Lung microvascular endothelial cell (primary cell): ENCODE results near the gene PDE9A. TPM values are rescaled to one million over a fixed set of nuclear protein-coding genes. Genes with fewer than 3 reads are reported as not detected.
A peak's percentile ranks its signal among the peaks of the same experiment; 100 is the strongest.

ENCODE experiments used
- DNase-seq, 2 donors: peaks; one replicate each; pipeline versions ENCODE4 v3.0.0 to v3.0.0-alpha.2; 2010; ENCODE audit warnings: low read depth in 2 of 2
- total RNA-seq: library from RNA; depleted of rRNA; stranded (reverse); fragments of >200 nt; gene quantifications from 2 replicates; pipeline ENCODE4 v1.2.1, GENCODE V29; 2014

The PDE9A gene
- total RNA-seq, 1 donor from 2014 or later, result 4.0 TPM

DNA sequence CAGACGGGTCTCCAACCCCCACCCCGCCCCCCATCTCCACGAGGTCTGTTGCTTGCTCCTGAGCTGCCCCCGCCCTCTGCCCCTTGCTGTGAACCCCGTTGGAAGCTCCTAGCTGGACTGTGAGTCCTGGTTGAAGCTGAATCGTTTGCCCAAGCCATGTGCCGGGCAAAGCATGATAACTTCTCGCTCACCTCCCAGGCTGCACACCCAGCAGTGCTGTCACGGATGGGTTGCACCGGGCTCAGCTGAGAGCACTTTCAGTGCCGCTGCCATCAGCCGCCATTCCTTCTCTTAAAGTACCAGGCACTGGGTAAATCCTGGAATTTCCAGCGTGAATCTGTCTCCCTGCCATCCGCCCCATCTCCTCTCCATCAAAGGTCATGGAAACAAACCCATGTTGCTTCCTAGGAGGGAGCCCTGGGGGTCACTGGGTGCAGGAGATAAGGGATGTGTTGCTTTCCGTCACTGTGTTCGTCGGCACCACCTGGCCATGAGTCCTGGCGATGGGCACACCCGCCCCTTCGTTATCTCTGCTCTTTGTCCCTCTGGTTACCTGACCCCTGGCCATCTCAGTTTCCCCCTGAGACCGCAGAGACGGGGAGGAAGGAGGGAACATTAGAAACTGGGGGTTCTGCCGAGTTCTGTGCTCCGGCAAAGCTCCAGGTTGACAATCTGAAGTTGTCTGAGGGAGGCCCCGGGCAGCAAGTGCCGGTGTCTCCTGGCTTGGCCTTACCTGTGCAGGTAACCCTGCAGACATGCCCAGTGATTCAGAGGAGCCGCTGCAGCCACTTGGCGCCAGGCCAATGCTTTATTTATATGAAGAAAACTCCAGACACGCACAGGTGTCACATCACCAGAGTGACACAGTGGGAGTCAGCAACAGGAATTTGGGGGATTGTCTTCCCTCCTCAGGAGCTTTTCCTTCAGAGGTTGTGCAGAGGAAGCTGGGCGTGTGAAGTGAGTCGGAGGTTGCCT, 2.7 kb downstream of the PDE9A start:
- no peak for DNase-seq

DNA sequence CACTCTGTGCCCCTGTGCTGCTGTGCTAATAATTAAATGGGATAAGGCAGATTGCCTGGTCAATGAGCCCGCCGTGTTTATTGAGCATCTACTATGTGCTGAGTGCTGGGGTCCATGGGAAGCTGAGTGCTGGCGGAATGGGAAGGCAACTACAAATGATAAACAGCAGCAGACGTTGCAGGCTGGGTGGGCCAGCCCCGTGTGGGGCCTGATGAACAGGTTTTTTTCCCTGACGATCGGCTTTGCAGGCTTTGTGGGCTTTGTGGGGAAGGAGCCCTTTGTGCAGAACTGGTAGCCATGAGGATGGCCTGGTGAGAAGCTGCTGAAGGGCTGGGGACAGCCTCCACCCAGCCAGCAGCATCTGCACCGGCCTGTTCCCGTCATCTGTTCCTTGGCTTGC, 3.5 kb downstream of the PDE9A start:
- DNase-seq, result no peak

DNA sequence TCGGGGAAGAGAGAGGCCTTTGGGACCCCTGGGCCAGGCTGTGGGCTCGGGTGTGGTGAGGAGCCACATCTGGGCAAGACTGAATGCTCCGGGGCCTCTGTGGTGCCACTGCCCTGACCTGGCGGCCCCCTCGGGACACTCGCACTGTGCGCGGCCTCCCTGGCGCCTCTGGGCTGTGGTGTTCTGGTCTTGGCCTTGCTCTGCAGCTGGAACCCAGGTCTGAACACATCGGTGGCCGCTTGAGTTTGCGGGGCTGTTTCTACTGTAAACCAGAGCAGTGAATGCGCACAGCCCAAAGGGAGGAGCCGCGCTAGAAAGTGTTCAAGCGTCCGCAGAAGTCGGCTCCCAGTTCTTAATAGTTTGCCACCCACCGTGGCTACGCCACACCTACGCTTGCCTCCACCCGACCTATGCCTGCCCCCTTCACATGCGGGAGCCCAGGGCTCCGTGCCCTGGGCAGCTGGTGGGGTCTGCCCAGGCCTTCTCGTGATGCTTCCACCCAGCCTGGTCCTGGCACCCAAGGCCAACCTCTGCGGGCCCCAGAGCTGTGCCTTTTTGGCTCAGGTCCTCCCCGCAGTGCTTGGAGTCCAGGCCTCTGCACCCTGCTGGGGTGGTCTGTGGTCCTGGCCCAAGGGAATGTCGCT, 4.4 kb downstream of the PDE9A start:
- no peak for DNase-seq

DNA sequence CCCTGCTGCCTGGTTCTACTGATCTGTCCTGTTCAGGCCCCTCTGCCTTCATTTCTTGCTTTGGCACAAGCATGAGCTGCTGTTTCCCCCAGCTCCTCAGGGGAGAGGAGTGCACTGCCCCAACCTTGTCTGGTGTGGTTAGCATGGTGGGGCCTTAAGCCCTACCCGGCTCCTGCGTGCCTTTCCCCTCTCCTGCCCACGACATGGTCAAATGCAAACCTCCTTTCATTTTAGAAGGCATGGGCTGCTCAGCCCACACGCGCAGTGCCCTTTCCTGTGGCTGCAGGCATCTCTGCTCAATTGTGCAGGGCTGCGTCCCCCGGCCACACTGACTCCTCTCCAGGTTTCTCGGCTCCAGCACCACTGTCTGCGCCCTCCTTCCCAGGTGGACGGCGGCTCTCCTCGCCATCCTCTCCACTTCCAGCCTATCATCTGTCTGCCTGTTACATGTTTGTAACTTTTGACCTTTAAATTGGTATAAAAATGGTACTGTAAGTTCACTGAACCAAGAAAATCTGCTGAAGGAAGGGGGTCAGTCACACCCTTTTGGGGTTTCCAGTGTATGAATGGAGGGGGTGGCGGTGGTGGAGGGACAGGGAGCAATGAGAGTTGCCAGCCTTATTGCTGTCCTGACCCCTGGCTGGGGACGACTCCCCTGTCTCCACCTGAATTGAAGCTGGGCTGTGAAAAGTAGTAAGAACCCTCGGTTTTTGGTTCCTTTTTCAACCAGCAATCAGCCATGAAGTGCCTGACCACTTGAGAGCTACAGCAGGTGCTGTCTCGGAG, 5.1 kb downstream of the PDE9A start:
- DNase-seq, result no peak

DNA sequence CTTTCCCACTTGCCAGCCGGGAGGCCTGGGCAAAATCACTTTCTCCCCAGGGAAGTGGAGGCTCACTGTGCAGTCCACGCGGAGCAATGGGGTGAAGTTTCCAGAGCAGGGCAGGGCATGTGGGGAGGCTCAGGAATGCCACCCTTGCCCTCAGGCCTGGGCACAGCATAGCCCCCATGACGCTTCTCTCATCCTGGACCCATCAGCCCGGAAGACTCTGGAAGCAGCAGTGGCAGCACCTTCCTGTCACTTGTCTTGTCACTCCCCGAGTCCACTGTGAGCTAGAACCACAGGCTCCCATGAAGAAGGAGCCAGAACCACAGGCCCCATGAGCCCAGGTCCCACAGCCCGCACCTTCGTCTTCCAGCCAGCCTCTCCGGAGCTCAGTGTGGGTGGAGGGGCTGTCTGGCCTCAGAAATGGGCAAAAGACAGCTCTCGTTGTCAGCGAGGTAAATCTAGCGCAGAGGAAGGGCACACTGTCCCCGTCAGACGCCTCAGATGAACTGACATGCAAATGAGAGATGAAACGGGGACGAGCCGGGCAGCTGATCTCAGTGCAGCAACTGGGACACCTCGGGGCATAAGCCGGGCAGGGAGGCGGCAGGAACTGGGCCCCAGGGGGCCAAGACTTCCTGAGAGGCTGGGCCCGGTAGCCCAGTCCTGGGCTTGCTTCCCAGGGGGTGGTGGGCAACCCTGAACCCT, 6.1 kb downstream of the PDE9A start:
- DNase-seq, result no peak

DNA sequence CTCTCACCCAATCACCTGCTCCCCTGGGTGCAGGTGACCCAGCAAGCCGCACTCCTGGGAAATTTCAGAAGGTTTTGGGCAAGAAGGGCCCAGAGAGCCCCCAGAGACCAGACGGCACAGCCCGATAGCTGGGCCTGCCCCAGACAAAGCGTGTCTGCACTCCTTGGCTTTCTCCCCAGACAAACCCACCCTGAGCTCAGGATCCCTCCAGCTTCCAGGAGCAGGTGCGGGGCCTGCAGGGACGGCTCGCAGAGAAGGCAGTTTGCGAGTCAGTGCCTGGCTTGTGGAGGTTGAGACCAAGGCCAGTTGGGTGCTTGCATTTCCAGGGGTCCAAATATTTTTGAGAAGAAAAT, 6.7 kb downstream of the PDE9A start:
- DNase-seq, result no peak

DNA sequence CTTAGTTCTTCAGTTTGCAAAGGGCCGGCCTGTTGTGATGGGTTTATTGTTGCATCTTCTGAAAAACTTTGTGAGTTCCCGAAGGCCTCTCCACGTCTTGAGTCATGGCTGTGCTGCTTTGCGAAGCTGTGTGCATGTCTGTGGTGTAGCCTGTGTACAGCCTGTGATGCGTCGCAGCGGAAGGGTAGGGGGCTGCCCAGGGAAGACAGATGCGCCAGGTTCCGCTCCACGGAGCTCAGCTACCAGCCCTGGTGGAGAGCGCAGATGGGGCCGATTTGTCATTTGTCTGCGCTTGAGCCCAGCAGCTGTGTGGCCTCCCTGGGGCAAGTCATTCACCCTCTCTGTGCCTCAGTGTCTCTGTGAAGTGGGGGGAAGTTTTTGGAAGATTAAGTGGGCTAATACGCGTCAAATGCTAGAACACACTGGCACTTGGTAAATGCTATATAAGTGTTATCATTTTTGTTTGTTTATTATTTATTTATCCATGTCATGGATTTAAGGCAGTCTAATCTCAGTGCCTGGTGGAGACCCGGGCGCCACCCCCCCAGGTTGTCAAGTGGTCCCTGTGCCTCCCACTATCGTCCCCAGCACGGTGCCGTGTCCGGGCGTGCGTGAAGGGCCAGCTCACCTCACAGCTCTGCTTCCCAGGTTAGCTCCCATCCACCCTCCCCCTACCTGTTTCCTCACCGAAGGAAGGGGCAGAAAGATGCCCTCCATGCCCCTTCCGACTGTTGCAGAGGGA, 8.4 kb downstream of the PDE9A start:
- no peak for DNase-seq

DNA sequence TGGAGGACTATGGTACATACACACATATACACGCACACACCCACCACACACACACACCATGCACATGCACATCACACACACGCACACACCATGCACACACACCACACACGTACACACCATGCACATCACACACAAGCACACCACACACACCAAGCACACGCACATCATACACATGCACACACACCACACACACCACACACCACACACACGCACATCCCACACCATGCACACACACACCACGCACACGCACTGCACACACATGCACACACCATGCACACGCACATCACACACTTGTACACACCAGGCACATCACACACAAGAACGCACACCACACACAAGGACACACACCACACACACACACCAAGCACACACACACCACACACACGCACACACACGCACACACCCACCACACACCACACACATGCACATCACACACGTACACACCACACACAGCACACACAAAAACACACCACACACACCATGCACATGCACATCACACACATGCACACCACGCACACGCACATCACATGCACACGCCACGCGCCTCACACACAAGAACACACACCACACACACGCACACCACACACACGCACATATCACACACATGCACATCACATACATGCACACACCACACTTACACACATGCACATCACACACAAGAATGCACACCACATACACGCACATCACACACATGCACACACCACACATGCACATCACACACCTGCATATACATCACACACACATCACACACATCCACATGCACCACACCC, 9.2 kb downstream of the PDE9A start:
- DNase-seq, result no peak

DNA sequence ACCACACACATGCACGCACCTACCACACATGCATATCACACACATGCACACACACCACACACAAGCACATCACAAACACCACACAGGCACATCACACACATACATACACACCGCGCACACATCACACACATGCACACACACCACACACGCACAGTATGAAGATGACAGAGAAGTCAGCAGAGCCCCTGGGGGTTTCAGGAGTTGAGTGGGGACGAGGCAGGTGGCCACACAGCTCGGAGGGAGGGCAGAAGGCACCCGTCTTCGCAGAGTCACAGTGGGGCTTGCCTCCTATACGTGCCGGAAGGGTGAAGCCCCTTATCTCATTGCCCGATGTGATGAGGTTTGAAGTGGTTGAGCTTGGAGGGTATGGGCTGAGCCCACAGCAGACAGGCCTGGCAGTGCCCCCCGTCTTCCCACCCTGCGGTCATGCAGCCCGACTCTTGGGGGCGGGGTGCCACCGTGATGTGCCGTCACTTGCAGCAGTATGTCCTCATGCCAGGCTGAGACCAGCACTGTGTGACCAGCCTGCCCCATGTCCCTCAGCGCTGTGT, 9.9 kb downstream of the PDE9A start:
- no peak for DNase-seq

DNA sequence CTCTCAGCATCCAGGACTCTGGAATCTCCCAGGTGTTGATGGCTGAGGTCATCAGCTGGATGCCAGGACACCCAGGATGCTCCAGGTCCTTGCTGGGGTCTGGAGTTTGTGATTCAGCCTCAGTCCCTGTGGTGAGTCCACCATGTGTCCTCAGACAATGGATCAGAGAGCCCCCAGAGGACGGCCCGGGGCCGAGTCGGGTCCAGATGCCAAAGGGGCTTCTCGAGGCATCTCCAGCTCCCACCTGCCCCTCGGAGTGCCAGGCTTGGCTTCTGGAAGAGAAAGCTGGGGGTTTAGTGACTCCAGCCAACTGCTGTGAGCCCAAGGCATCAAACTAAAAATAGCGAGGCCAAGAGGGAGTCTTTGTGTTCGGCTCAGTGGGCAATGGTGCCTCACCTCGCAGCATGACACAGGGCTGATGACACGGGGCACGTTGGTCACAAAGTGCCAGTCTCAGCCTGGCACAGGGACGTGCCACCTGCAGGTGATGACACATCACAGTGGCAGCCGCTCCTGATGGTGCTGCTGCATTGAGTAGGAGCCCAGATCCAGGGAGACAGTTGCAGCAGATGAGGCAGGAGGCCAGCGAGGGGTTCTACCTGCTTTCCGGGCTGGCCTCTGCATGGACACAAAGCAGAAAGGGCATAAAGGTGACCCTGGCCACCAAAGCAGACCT, 10.6 kb downstream of the PDE9A start:
- DNase-seq, result no peak

DNA sequence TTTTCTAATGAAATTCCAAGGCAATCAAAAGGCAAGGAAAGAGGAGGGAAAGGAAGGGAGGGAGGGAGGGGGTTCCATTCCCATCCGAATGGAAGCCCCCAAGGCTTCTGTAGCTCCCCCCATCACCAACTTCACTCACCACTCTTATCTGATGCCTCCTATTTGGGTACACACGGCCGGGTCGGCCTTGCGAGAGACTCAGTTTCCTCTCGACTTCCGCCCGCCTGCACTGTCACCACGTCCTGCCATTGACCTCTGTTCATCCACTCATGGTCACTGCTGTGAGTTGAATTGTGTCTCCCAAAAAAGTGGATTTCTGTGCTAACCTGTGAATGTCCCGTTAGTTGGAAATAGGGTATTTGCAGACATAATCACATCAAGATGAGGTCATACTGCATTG, 11.2 kb downstream of the PDE9A start:
- no peak for DNase-seq

DNA sequence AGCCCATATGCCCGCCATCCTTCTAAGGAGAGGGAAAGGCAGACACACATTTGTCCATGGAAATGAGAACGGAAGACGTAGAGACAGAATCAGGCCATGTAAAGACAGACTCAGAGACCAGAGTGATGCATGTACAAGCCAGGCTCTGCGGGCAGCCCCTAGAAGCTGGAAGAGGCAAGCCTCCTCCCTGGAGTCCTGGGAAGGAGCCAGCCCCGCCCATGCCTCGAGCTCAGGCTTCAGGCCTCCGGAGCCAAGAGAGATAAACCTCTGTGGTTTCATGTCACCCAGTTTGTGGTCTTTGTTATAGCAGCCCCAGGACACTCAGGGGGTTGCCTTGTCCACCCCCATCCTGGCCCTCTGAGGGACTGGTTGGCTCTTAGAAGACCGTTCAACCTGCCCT, 11.6 kb downstream of the PDE9A start:
- no peak for DNase-seq

DNA sequence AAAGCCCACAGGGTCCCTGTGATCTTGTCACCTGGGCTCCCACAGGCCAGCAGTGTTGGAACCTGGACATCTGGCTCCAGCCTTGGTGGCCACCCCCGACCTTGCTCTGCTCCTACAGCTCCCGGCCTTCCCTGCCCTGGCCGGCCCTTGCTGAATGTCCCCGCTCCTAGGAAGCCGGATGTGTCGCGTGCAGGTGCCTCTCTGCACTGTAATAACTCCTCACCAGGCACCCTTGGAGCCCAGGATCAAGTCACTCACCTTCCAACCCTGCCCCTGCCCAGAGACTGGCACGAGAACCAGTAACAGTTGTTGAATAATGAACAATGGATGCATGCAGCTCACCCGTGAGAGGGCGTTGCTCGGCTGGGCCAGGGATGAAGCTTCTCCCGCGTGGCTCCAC, 12.1 kb downstream of the PDE9A start:
- DNase-seq, result no peak

DNA sequence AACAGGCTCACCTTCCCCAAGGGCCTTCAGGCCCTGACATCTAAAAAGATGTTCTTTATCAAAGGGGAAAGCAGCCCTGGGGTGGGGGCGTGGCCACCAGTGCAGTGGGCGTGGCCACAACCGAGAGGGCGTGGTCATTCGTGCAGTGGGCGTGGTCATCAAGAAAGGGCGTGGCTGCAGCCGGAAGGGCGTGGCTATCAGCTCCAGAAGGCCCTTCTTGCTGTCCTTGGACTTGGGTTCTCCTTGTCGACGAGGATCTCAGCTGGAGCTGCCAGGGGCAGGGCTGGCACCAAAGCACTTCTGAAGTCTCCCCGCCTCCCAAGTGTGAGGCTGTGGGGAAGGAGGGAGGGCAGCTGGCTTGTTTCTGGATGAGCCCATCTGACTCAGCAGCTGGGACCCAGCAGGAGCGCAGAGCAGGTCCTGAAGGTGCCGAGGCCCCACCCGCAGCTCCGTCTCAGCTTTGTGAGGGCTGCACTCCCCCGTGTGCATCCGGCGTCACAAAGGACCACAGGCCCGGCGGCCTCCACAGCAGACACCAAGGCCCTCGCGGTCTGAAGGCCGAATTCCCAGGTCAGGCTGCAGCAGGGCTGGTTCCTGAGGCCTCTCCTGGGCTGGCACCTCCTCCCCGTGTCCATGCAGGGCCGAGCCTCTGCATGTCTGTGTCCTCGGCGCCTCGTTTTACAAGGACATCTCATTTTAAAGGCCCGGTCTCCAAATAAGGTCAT, 12.8 kb downstream of the PDE9A start:
- DNase-seq, result peak; percentile 24 to 29

DNA sequence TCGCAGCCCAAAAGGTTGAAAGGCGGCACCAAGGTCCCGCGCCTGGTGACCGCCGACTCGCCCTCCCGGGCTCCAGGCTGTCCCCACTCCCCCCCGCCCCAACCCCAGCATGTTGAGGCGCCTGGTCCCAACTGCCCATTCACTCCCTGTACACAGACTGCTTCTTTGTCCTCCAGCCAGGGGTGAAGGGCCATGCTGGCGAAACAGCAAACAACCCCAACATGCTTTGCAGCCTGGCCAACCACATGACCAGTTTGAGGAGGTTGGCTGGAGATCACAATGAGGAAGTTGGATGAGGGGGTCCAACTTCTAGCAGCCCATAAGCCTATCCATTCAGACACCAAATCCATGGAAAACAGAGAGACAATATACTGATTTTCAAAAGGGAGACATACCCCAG, 13.5 kb downstream of the PDE9A start:
- no peak for DNase-seq

DNA sequence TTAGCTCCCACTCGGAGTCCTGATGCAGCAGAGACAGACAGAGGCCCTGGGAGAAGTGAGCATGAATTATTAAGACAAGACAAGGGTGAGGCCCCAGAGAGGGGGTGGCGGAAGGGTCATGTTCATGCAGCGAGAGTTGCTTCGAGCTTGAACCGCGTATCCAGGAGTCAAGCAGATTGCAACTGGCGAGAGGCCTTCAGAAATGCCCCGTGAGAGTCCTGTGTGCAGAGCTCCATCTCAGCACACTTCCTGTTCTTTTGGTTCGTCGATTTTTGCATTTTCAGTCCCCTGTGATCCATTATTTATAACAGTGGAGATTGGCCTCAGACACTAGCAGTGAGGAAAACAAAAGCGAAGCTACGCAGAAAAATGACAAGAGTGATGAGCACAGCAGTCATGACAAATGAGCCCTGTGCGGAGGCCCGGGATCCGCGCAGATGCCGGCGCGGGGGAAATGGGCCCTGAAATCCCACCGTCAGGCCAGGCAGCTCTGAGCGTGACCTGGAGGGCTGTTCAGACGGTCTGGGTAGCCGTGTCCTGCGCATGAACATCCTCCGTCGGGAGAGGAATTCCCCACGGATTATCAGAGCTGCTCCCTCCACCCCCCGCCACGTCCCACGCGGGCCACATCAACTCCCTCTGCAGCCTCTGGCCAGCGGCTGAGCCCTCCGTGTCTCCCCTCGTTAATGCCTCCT, 15.0 kb downstream of the PDE9A start:
- DNase-seq, result no peak

DNA sequence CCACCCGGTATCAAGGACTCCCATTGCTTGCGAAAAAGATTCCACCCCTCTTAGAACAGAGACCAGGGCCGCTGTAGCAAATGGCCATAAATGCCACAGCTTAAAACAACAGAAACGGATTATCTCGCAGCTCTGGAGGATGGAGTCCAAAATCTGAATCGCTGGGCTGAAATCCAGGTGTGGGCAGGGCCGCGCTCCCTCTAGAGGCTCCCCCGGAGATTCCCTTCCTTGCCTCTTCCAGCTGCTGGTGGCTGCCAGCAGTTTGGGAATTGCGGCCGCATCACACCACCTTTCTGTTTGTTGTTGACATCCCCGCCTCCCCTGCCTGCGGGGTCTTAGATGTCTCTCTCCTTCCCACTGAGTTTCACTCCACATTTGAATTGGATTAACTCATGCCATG, 15.6 kb downstream of the PDE9A start:
- no peak for DNase-seq
